ENCODE measurements around the gene NRG3. TPM values are rescaled to one million over a fixed set of nuclear protein-coding genes. Genes with fewer than 3 reads are reported as not detected.

NRG3 gene
- total RNA-seq, 1 donor from 2014 or later: not detected

- Mint-ChIP-seq H3K9me3 (no peaks in the 10 kb centered on the region), H3K4me3 (no peak overlapping the region), H3K27ac (no peak overlapping the region), H3K36me3 (ENCODE audit: low read depth) (no peaks in the 10 kb centered on the region), H3K27me3 (ENCODE audit: insufficient read depth) (no peaks in the 10 kb centered on the region), H3K4me1 (ENCODE audit: low read depth) (no peaks in the 10 kb centered on the region)
- intact Hi-C loops (cut with micrococcal nuclease): no loop called here
- no peak for DNase-seq (ENCODE audit: low spot score)
Observed at GRCh38 chr10:81944609-81945008, 69.6 kb downstream of the NRG3 start.

- no peaks in the 10 kb centered on the region for H3K4me1 Mint-ChIP-seq (ENCODE audit: low read depth)
- intact Hi-C loops (cut with micrococcal nuclease): no loop called here
- no peak for DNase-seq (ENCODE audit: low spot score)
- no peaks in the 10 kb centered on the region for H3K27me3 Mint-ChIP-seq (ENCODE audit: insufficient read depth)
- H3K4me3 Mint-ChIP-seq: no peak overlapping the region
- H3K27ac Mint-ChIP-seq: no peak overlapping the region
- H3K36me3 Mint-ChIP-seq (ENCODE audit: low read depth): no peaks in the 10 kb centered on the region
- no peaks in the 10 kb centered on the region for H3K9me3 Mint-ChIP-seq
Observed at GRCh38 chr10:81949283-81949682, 74.3 kb downstream of the NRG3 start.

GRCh38 chr10:81950358-81950757 is 75.4 kb downstream of the NRG3 start:
- Mint-ChIP-seq H3K27ac (no peak overlapping the region), H3K4me3 (no peak overlapping the region), H3K36me3 (ENCODE audit: low read depth) (no peaks in the 10 kb centered on the region), H3K4me1 (ENCODE audit: low read depth) (no peaks in the 10 kb centered on the region), H3K9me3 (no peaks in the 10 kb centered on the region), H3K27me3 (ENCODE audit: insufficient read depth) (no peaks in the 10 kb centered on the region)
- no peak for DNase-seq (ENCODE audit: low spot score)
- intact Hi-C loops (cut with micrococcal nuclease): no loop called here

- Mint-ChIP-seq H3K4me3 (no peak overlapping the region), H3K36me3 (ENCODE audit: low read depth) (no peaks in the 10 kb centered on the region), H3K27ac (no peak overlapping the region), H3K9me3 (no peaks in the 10 kb centered on the region), H3K4me1 (ENCODE audit: low read depth) (no peaks in the 10 kb centered on the region), H3K27me3 (ENCODE audit: insufficient read depth) (no peaks in the 10 kb centered on the region)
- intact Hi-C loops (cut with micrococcal nuclease): no loop called here
- no peak for DNase-seq (ENCODE audit: low spot score)
Observed at GRCh38 chr10:81953420-81953819, 78.4 kb downstream of the NRG3 start.

- Mint-ChIP-seq H3K4me1 (ENCODE audit: low read depth) (no peaks in the 10 kb centered on the region), H3K4me3 (no peak overlapping the region)
Observed at GRCh38 chr10:81957976-81958375, 83.0 kb downstream of the NRG3 start.

GRCh38 chr10:81959016-81959415 is 84.0 kb downstream of the NRG3 start:
- Mint-ChIP-seq H3K36me3 (ENCODE audit: low read depth) (no peaks in the 10 kb centered on the region), H3K27ac (no peak overlapping the region), H3K4me3 (no peak overlapping the region), H3K9me3 (no peaks in the 10 kb centered on the region), H3K4me1 (ENCODE audit: low read depth) (no peaks in the 10 kb centered on the region), H3K27me3 (ENCODE audit: insufficient read depth) (no peaks in the 10 kb centered on the region)
- no peak for DNase-seq (ENCODE audit: low spot score)
- intact Hi-C loops (cut with micrococcal nuclease): no loop called here

More at GRCh38 chr10:81957976-81958375, 83.0 kb downstream of the NRG3 start:
- H3K27me3 Mint-ChIP-seq (ENCODE audit: insufficient read depth): no peaks in the 10 kb centered on the region
- H3K9me3 Mint-ChIP-seq: no peaks in the 10 kb centered on the region
- DNase-seq (ENCODE audit: low spot score): no peak
- no peaks in the 10 kb centered on the region for H3K36me3 Mint-ChIP-seq (ENCODE audit: low read depth)
- intact Hi-C loops (cut with micrococcal nuclease): no loop called here
- H3K27ac Mint-ChIP-seq: no peak overlapping the region

- Mint-ChIP-seq H3K27ac (no peak overlapping the region), H3K9me3 (no peaks in the 10 kb centered on the region), H3K27me3 (ENCODE audit: insufficient read depth) (no peaks in the 10 kb centered on the region), H3K36me3 (ENCODE audit: low read depth) (no peaks in the 10 kb centered on the region), H3K4me3 (no peak overlapping the region), H3K4me1 (ENCODE audit: low read depth) (no peaks in the 10 kb centered on the region)
- DNase-seq (ENCODE audit: low spot score): no peak
- intact Hi-C loops (cut with micrococcal nuclease): no loop called here
Observed at GRCh38 chr10:81961451-81962184, 86.6 kb downstream of the NRG3 start.

- no peaks in the 10 kb centered on the region for H3K27me3 Mint-ChIP-seq (ENCODE audit: insufficient read depth)
- no peaks in the 10 kb centered on the region for H3K9me3 Mint-ChIP-seq
- H3K4me1 Mint-ChIP-seq (ENCODE audit: low read depth): no peaks in the 10 kb centered on the region
- H3K27ac Mint-ChIP-seq: no peak overlapping the region
- DNase-seq (ENCODE audit: low spot score): no peak
- no peaks in the 10 kb centered on the region for H3K36me3 Mint-ChIP-seq (ENCODE audit: low read depth)
- no peak overlapping the region for H3K4me3 Mint-ChIP-seq
- intact Hi-C loops (cut with micrococcal nuclease): no loop called here
Observed at GRCh38 chr10:81963606-81964005, 88.6 kb downstream of the NRG3 start.

GRCh38 chr10:81967716-81968115 is 92.7 kb downstream of the NRG3 start:
- intact Hi-C loops (cut with micrococcal nuclease): no loop called here
- peaks cover 7% of the 10 kb centered on the region for H3K9me3 Mint-ChIP-seq
- DNase-seq (ENCODE audit: low spot score): no peak
- H3K27ac Mint-ChIP-seq: no peak overlapping the region
- H3K4me1 Mint-ChIP-seq (ENCODE audit: low read depth): no peaks in the 10 kb centered on the region
- H3K36me3 Mint-ChIP-seq (ENCODE audit: low read depth): no peaks in the 10 kb centered on the region
- no peak overlapping the region for H3K4me3 Mint-ChIP-seq
- H3K27me3 Mint-ChIP-seq (ENCODE audit: insufficient read depth): no peaks in the 10 kb centered on the region

- no peaks in the 10 kb centered on the region for H3K27me3 Mint-ChIP-seq (ENCODE audit: insufficient read depth)
- no peak overlapping the region for H3K4me3 Mint-ChIP-seq
- H3K36me3 Mint-ChIP-seq (ENCODE audit: low read depth): no peaks in the 10 kb centered on the region
- intact Hi-C loops (cut with micrococcal nuclease): no loop called here
- DNase-seq (ENCODE audit: low spot score): no peak
- H3K4me1 Mint-ChIP-seq (ENCODE audit: low read depth): no peaks in the 10 kb centered on the region
- peaks cover 10% of the 10 kb centered on the region for H3K9me3 Mint-ChIP-seq
- no peak overlapping the region for H3K27ac Mint-ChIP-seq
Observed at GRCh38 chr10:81969136-81969535, 94.1 kb downstream of the NRG3 start.

GRCh38 chr10:81978238-81978637 is 103.2 kb downstream of the NRG3 start:
- DNase-seq (ENCODE audit: low spot score): no peak
- H3K36me3 Mint-ChIP-seq (ENCODE audit: low read depth): no peaks in the 10 kb centered on the region
- intact Hi-C loops (cut with micrococcal nuclease): no loop called here
- H3K4me3 Mint-ChIP-seq: no peak overlapping the region
- H3K27ac Mint-ChIP-seq: no peak overlapping the region
- H3K9me3 Mint-ChIP-seq: peaks cover 4% of the 10 kb centered on the region
- H3K27me3 Mint-ChIP-seq (ENCODE audit: insufficient read depth): no peaks in the 10 kb centered on the region
- H3K4me1 Mint-ChIP-seq (ENCODE audit: low read depth): no peaks in the 10 kb centered on the region

GRCh38 chr10:81981724-81982123 is 106.7 kb downstream of the NRG3 start:
- H3K27me3 Mint-ChIP-seq (ENCODE audit: insufficient read depth): no peaks in the 10 kb centered on the region
- no peak for DNase-seq (ENCODE audit: low spot score)
- H3K9me3 Mint-ChIP-seq: no peaks in the 10 kb centered on the region
- H3K4me1 Mint-ChIP-seq (ENCODE audit: low read depth): no peaks in the 10 kb centered on the region
- H3K4me3 Mint-ChIP-seq: no peak overlapping the region
- no peaks in the 10 kb centered on the region for H3K36me3 Mint-ChIP-seq (ENCODE audit: low read depth)
- intact Hi-C loops (cut with micrococcal nuclease): no loop called here
- H3K27ac Mint-ChIP-seq: no peak overlapping the region

- Mint-ChIP-seq H3K9me3 (no peaks in the 10 kb centered on the region), H3K36me3 (ENCODE audit: low read depth) (no peaks in the 10 kb centered on the region), H3K4me1 (ENCODE audit: low read depth) (no peaks in the 10 kb centered on the region), H3K4me3 (no peak overlapping the region), H3K27me3 (ENCODE audit: insufficient read depth) (no peaks in the 10 kb centered on the region), H3K27ac (no peak overlapping the region)
- intact Hi-C loops (cut with micrococcal nuclease): no loop called here
- DNase-seq (ENCODE audit: low spot score): no peak
Observed at GRCh38 chr10:81984428-81984827, 109.4 kb downstream of the NRG3 start.

- no peak for DNase-seq (ENCODE audit: low spot score)
- no peak overlapping the region for H3K27ac Mint-ChIP-seq
- H3K36me3 Mint-ChIP-seq (ENCODE audit: low read depth): no peaks in the 10 kb centered on the region
- intact Hi-C loops (cut with micrococcal nuclease): no loop called here
- no peaks in the 10 kb centered on the region for H3K4me1 Mint-ChIP-seq (ENCODE audit: low read depth)
- no peaks in the 10 kb centered on the region for H3K27me3 Mint-ChIP-seq (ENCODE audit: insufficient read depth)
- H3K4me3 Mint-ChIP-seq: no peak overlapping the region
- peaks cover 3% of the 10 kb centered on the region for H3K9me3 Mint-ChIP-seq
Observed at GRCh38 chr10:81995254-81995653, 120.3 kb downstream of the NRG3 start.

All from activated T-helper 1 cell treated with anti-CD3 and anti-CD28 coated beads, Interleukin-12 subunit alpha, Interleukin-12 subunit beta, Interleukin-2, Interleukin-4 antibody, amounts not matched to agents 30 ng/mL and 10 ng/mL and 1 ng/mL, durations not matched to agents 14 hours and 24 hours and 36 hours (primary cell).